Kidney (tissue), 14 donors: Measurements from ENCODE around the gene CFAP20DC. TPM values are rescaled to one million over a fixed set of nuclear protein-coding genes. Genes with fewer than 3 reads are reported as not detected.
A peak's percentile ranks its signal among the peaks of the same experiment; 100 is the strongest.
"Not testable (repeated sequence)": the region's sequence is repeated elsewhere in the genome, so short reads cannot be mapped to it uniquely, and the experiment has no call there.

Experiments used
- DNase-seq, 5 donors: peaks; one replicate each; pipeline ENCODE4 v3.0.0-alpha.2; 2013 to 2020
- FAIRE-seq: peaks from 2 replicates; lab custom pipeline; 2012; peaks lifted over from hg19 to GRCh38; lab: Jason Lieb, UNC
- H3K27ac ChIP-seq, 2 donors: one replicate each; pipeline ENCODE4 v1.7.0; 2013; ENCODE audit warnings: low read depth in 2 of 2, low read length in 2 of 2, inconsistent platforms in 1 of 2
- H3K27me3 ChIP-seq: one replicate; pipeline ENCODE4 v1.7.1; 2013; ENCODE audit warnings: low read length, inconsistent platforms; ENCODE audit not compliant: control insufficient read depth, insufficient read depth
- H3K36me3 ChIP-seq, 3 donors: one replicate each; pipeline versions ENCODE4 v1.7.0 to v1.7.1; 2013; ENCODE audit warnings: low read length in 3 of 3, control low read depth in 1 of 3, inconsistent platforms in 1 of 3; ENCODE audit not compliant: insufficient read depth in 3 of 3, control insufficient read depth in 2 of 3
- H3K4me1 ChIP-seq, 3 donors: one replicate each; pipeline versions ENCODE4 v1.7.0 to v1.7.1; 2013; ENCODE audit warnings: low read length in 3 of 3, inconsistent platforms in 1 of 3, low read depth in 1 of 3; ENCODE audit not compliant: control insufficient read depth in 2 of 3, insufficient read depth in 2 of 3
- H3K4me3 ChIP-seq, 3 donors: one replicate each; pipeline versions ENCODE4 v1.7.0 to v1.8.1; 2013; ENCODE audit warnings: low read length in 3 of 3, control low read depth in 1 of 3, inconsistent platforms in 1 of 3
- H3K9ac ChIP-seq, 3 donors: one replicate each; pipeline versions ENCODE4 v1.7.0 to v1.7.1; 2013; ENCODE audit warnings: low read length in 3 of 3, control low read depth in 1 of 3, inconsistent platforms in 1 of 3
- H3K9me3 ChIP-seq, 3 donors: one replicate each; pipeline versions ENCODE4 v1.7.0 to v1.7.1; 2013; ENCODE audit warnings: low read length in 3 of 3, control low read depth in 1 of 3, inconsistent platforms in 1 of 3; ENCODE audit not compliant: control insufficient read depth in 2 of 3, insufficient read depth in 1 of 3
- CTCF ChIP-seq: IDR thresholded peaks from 3 replicates; pipeline ENCODE4 v1.5.1; 2012; ENCODE audit warnings: mild to moderate bottlenecking, moderate library complexity, borderline replicate concordance; ENCODE audit not compliant: insufficient read depth; ENCODE audit errors: extremely low read depth
- intact Hi-C: fragments of 100-400 bp; cut with DNase I; formaldehyde crosslinking; loops from one replicate; pipeline ENCODE4 v1.11.1; 2022
- polyA plus RNA-seq: library from polyadenylated mRNA; stranded (reverse); fragments of 350-450 nt; fragmentation: Illumina TruSeq; extraction: RNeasy Lipid Tissue Mini Kit (QIAGEN cat#74804); gene quantifications from one replicate; pipeline ENCODE4 v1.2.3, GENCODE V29; 2014; ENCODE audit warnings: low read depth, low replicate concordance; ENCODE audit not compliant: insufficient read depth
- total RNA-seq: library from RNA; stranded (reverse); fragmentation: NEBNext Ultra II Directional; extraction: Animal tissue kit (Norgen Biotek cat#: 25700); gene quantifications from one replicate; pipeline ENCODE4 v1.2.1, GENCODE V29; 2021
- donor health status: control.
- donor health status: control.
- donor health status: control.
- donor health status: control.
- donor health status: control.
- donor health status: DM: yes; HTN: yes; CAD: no.
- donor health status: Normal renal cell carcinoma (clear cell type).

The CFAP20DC gene
- total and polyA plus RNA-seq, 2 donors from 2014 or later = 0.73 to 3.2 TPM

- Histone ChIP-seq H3K9ac (no peak overlapping the region), H3K27ac (no peak overlapping the region), H3K4me3 (no peak overlapping the region), H3K36me3 (no peaks in the 10 kb centered on the region), H3K9me3 (peaks cover 0 to 4% (median 0%) of the 10 kb centered on the region in 3 donors), H3K4me1 (no peaks in the 10 kb centered on the region), H3K27me3 (no peaks in the 10 kb centered on the region)
- no peak for FAIRE-seq
- no peak for TF ChIP-seq CTCF
- intact Hi-C loops = no loop called here
- DNase-seq = no peak
Measured at GRCh38 chr3:58899953-58900298, 149.9 kb downstream of the CFAP20DC start.

GRCh38 chr3:58899159-58899952 is 150.5 kb downstream of the CFAP20DC start:
- Histone ChIP-seq H3K27ac (no peak overlapping the region), H3K27me3 (no peaks in the 10 kb centered on the region), H3K9me3 (peaks cover 0 to 4% (median 0%) of the 10 kb centered on the region in 3 donors), H3K4me3 (no peak overlapping the region), H3K36me3 (no peaks in the 10 kb centered on the region), H3K4me1 (no peaks in the 10 kb centered on the region), H3K9ac (no peak overlapping the region)
- TF ChIP-seq CTCF = no peak
- intact Hi-C loops = no loop called here
- FAIRE-seq (no peak), DNase-seq (peak; percentile 43 to 60 (median 47))

GRCh38 chr3:58898513-58898912 is 151.3 kb downstream of the CFAP20DC start:
- no peak overlapping the region for H3K4me3 ChIP-seq
- H3K9me3 ChIP-seq = peaks cover 0 to 4% (median 0%) of the 10 kb centered on the region in 3 donors
- intact Hi-C loops = no loop called here
- FAIRE-seq (no peak), DNase-seq (no peak)
- H3K27me3 ChIP-seq = no peaks in the 10 kb centered on the region
- H3K27ac ChIP-seq = no peak overlapping the region
- H3K9ac ChIP-seq = no peak overlapping the region
- TF ChIP-seq CTCF = no peak
- no peaks in the 10 kb centered on the region for H3K4me1 ChIP-seq
- H3K36me3 ChIP-seq = no peaks in the 10 kb centered on the region

- H3K9ac ChIP-seq = no peak overlapping the region
- H3K27me3 ChIP-seq = no peaks in the 10 kb centered on the region
- H3K4me3 ChIP-seq = no peak overlapping the region
- FAIRE-seq = no peak
- no peaks in the 10 kb centered on the region for H3K36me3 ChIP-seq
- no peaks in the 10 kb centered on the region for H3K4me1 ChIP-seq
- intact Hi-C loops = no loop called here
- no peak overlapping the region for H3K27ac ChIP-seq
- DNase-seq = no peak
- H3K9me3 ChIP-seq = peaks cover 0 to 4% (median 0%) of the 10 kb centered on the region in 3 donors
- no peak for TF ChIP-seq CTCF
Measured at GRCh38 chr3:58897646-58898045, 152.2 kb downstream of the CFAP20DC start.

GRCh38 chr3:58895678-58896077 is 154.1 kb downstream of the CFAP20DC start:
- H3K9ac ChIP-seq, DNase-seq, intact Hi-C loops, H3K36me3 ChIP-seq, H3K27ac ChIP-seq, H3K4me3 ChIP-seq, H3K27me3 ChIP-seq, FAIRE-seq, H3K4me1 ChIP-seq, H3K9me3 ChIP-seq: not testable (repeated sequence)
